DND-41 (cell line): Measurements from ENCODE around the gene ST8SIA6.

Source experiments
- CTCF ChIP-seq: IDR thresholded peaks from 2 replicates; pipeline ENCODE4 v1.5.1; 2012; ENCODE audit warnings: borderline replicate concordance, low read length, moderate library complexity, mild to moderate bottlenecking; ENCODE audit not compliant: poor library complexity, severe bottlenecking; ENCODE audit errors: extremely low read depth
- EZH2 ChIP-seq: IDR thresholded peaks from 3 replicates; pipeline ENCODE4 v1.6.1; 2012; ENCODE audit warnings: borderline replicate concordance, low read depth, mild to moderate bottlenecking, moderate library complexity, low read length, inconsistent platforms; ENCODE audit not compliant: severe bottlenecking

GRCh38 chr10:17456032-17456548 is 1.7 kb upstream of the ST8SIA6 start:
- TF ChIP-seq CTCF (no peak), EZH2 (no peak)
